Small intestine (tissue), 7 donors: Measurements from ENCODE around the gene ADAMTSL1. TPM values are rescaled to one million over a fixed set of nuclear protein-coding genes. Genes with fewer than 3 reads are reported as not detected.
"Not testable (repeated sequence)": the region's sequence is repeated elsewhere in the genome, so short reads cannot be mapped to it uniquely, and the experiment has no call there.

Source experiments
- DNase-seq, 2 donors: peaks; one replicate each; pipeline versions ENCODE4 v3.0.0 to v3.0.0-alpha.2; 2013
- FAIRE-seq: peaks from 2 replicates; lab custom pipeline; 2012; peaks lifted over from hg19 to GRCh38; lab: Jason Lieb, UNC
- H3K27ac ChIP-seq, 3 donors: one replicate each; pipeline ENCODE4 v1.5.1; 2013; ENCODE audit warnings: low read length in 2 of 3, mild to moderate bottlenecking in 2 of 3, control low read depth in 1 of 3, inconsistent platforms in 1 of 3, low read depth in 1 of 3, moderate library complexity in 1 of 3
- H3K27me3 ChIP-seq, 3 donors: one replicate each; pipeline ENCODE4 v1.6.1; 2013; ENCODE audit warnings: low read length in 3 of 3, inconsistent platforms in 1 of 3; ENCODE audit not compliant: control insufficient read depth in 3 of 3, insufficient read depth in 3 of 3
- H3K36me3 ChIP-seq, 3 donors: one replicate each; pipeline ENCODE4 v1.6.1; 2013; ENCODE audit warnings: low read length in 3 of 3, inconsistent platforms in 1 of 3, low read depth in 1 of 3, mild to moderate bottlenecking in 1 of 3, moderate library complexity in 1 of 3; ENCODE audit not compliant: control insufficient read depth in 3 of 3, insufficient read depth in 2 of 3
- H3K4me1 ChIP-seq, 3 donors: one replicate each; pipeline ENCODE4 v1.6.1; 2013; ENCODE audit warnings: low read length in 2 of 3, inconsistent platforms in 1 of 3, low read depth in 1 of 3, mild to moderate bottlenecking in 1 of 3, moderate library complexity in 1 of 3; ENCODE audit not compliant: control insufficient read depth in 3 of 3, insufficient read depth in 2 of 3
- H3K4me3 ChIP-seq, 3 donors: one replicate each; pipeline ENCODE4 v1.5.1; 2013; ENCODE audit warnings: low read length in 3 of 3, control low read depth in 1 of 3, inconsistent platforms in 1 of 3, low read depth in 1 of 3, mild to moderate bottlenecking in 1 of 3, moderate library complexity in 1 of 3
- H3K9me3 ChIP-seq, 2 donors: one replicate each; pipeline ENCODE4 v1.6.1; 2013; ENCODE audit warnings: low read depth in 1 of 2, low read length in 1 of 2; ENCODE audit not compliant: control insufficient read depth in 2 of 2, insufficient read depth in 1 of 2
- whole genome bisulfite sequencing, 3 donors: extraction: QIAGEN DNeasy Blood & Tissue Kit; methylation state at CpG; one replicate each; pipeline ENCODE4 v1.1.7; 2013; 5-methylcytosine and 5-hydroxymethylcytosine counted together
- polyA plus RNA-seq, 4 donors: library from polyadenylated mRNA; stranded (reverse) in 3 of 4; unstranded in 1 of 4; fragments of 200-250 nt in 3 of 4; fragments of 120-200 nt in 1 of 4; gene quantifications; one replicate each; pipeline versions ENCODE4 v1.2.1 to v1.2.3, GENCODE V29; 2013
- donor health status: healthy with polysubstance abuse.
- donor health status: control.
- donor health status: control.
- donor health status: Bipolar disorder and iron deficiency.
- donor health status: healthy.

The ADAMTSL1 gene
- polyA plus RNA-seq, 4 donors = 0.97 to 1.6 TPM; not detected in 2

DNA sequence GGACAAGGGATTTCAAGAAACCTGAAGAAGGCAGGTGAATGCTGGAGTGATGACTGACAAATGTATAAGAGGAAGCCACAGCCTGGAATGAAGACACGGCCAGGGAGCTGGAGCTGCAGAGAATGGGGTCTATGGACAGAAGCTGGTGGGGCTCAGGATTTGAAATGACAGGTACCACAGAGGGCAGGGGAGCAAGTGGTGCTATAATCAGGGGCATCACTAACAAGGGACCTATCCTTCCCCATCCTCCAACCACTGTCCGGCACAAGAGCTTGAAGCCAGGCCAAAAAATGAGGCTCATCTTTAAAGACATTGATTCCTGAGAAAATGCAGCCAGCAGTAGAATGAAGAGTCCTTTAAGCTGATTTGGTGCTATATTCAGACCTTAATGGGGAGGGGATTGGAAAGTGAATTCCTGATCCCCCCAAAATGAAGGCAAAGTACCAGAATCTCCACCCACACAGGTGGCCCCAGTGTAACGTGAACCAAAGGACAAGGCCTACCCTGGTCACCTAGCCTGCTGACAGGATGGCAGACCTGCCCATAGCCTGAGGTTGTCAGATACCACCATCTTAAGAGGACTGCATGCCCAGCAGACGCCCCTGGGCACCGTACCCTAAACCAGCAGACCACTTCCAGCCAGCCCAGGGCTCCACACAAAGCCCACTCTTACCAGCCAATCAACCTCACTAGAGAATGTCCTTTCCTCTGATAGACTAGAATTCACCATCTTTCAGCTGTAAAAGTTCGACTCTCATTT is 449.9 kb downstream of the ADAMTSL1 start:
- 85 to 90% (median 89%) methylated on average over 6 of the region's 6 CpGs for WGBS, 3 donors
- Histone ChIP-seq H3K4me1 (no peaks in the 10 kb centered on the region), H3K36me3 (no peaks in the 10 kb centered on the region), H3K27me3 (no peaks in the 10 kb centered on the region), H3K27ac (no peak overlapping the region), H3K9me3 (no peaks in the 10 kb centered on the region), H3K4me3 (no peak overlapping the region)
- no peak for DNase-seq
- FAIRE-seq = no peak

DNA sequence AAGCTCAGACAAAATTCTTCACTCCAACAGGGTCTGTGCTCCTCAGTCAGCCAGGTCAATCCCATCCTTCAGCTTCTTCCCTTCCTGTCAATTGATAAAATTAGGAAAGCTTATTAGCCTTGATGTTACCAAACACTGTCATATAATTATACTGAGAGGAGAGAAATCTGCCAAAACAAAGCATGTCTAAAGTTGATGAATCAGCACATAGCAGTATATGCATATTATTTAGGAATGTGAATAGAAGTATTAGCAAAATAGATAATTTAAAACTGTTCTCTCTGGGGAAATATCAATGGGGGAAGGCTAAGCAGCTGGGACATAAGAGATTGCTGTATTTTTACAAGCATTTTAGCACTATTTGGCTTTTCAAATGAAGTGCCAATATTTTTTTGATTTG is 451.9 kb downstream of the ADAMTSL1 start:
- Histone ChIP-seq H3K27me3 (no peaks in the 10 kb centered on the region), H3K27ac (no peak overlapping the region), H3K4me1 (no peaks in the 10 kb centered on the region), H3K4me3 (no peak overlapping the region), H3K36me3 (no peaks in the 10 kb centered on the region), H3K9me3 (no peaks in the 10 kb centered on the region)
- no peak for FAIRE-seq
- DNase-seq = no peak

DNA sequence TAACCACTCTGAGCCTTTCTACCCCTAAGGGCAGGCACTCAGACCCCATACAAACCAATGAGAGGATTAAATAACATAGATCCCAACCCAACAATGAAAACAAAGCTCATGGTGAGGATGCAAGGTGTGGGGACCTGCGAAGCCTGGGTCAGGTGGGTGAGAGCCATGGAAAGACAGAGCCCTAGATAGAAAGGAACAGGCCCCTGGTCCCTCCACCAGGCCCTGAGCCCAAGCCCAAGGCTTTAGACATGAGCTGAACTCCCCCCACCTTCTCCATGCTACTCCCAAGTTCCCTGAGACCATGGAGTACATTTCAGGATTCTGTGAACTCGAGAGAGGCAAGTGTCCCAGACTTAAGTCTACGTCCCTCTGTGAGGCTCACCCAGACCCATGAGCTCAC is 452.6 kb downstream of the ADAMTSL1 start:
- WGBS, 3 donors = 78 to 87% (median 87%) methylated on average over 3 of the region's 3 CpGs
- Histone ChIP-seq H3K36me3 (no peaks in the 10 kb centered on the region), H3K4me3 (no peak overlapping the region), H3K27ac (no peak overlapping the region), H3K9me3 (no peaks in the 10 kb centered on the region), H3K27me3 (no peaks in the 10 kb centered on the region), H3K4me1 (no peaks in the 10 kb centered on the region)
- DNase-seq (no peak), FAIRE-seq (no peak)

- H3K9me3 ChIP-seq = no peaks in the 10 kb centered on the region
- WGBS, 3 donors = 79 to 85% (median 83%) methylated on average over 7 of the region's 7 CpGs
- FAIRE-seq = no peak
Observed at GRCh38 chr9:18928711-18929110, 454.8 kb downstream of the ADAMTSL1 start.

DNA sequence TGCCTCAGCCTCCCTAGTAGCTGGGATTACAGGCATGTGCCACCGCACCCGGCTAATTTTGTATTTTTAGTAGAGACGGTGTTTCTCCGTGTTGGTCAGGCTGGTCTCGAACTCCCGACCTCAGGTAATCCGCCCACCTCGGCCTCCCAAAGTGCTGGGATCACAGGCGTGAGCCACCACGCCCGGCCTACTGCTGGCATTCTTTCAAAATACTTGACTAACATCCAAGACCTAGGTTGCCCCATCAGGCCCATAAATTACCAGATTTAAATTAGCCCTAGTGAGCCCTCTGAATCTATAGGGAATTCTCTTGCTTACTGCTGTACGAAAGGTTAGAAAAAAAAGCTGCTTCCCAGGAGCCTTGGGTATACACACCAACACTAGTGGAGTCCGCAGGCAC is 456.7 kb downstream of the ADAMTSL1 start:
- not testable (repeated sequence) for FAIRE-seq, DNase-seq, H3K27ac ChIP-seq, H3K9me3 ChIP-seq, H3K4me3 ChIP-seq, H3K36me3 ChIP-seq, H3K27me3 ChIP-seq, H3K4me1 ChIP-seq
- WGBS, 3 donors = 78 to 84% (median 79%) methylated on average over 13 of the region's 13 CpGs

More at GRCh38 chr9:18928711-18929110, 454.8 kb downstream of the ADAMTSL1 start:
- no peak overlapping the region for H3K4me3 ChIP-seq
- no peaks in the 10 kb centered on the region for H3K27me3 ChIP-seq
- no peak overlapping the region for H3K27ac ChIP-seq
- H3K36me3 ChIP-seq = no peaks in the 10 kb centered on the region
- H3K4me1 ChIP-seq = no peaks in the 10 kb centered on the region
- DNase-seq = no peak

- Histone ChIP-seq H3K4me1 (no peaks in the 10 kb centered on the region), H3K9me3 (no peaks in the 10 kb centered on the region), H3K27me3 (no peaks in the 10 kb centered on the region), H3K4me3 (no peak overlapping the region), H3K36me3 (no peaks in the 10 kb centered on the region), H3K27ac (no peak overlapping the region)
- no peak for DNase-seq
- FAIRE-seq = no peak
- 66 to 82% (median 72%) methylated on average over 2 of the region's 2 CpGs for WGBS, 3 donors
Observed at GRCh38 chr9:18935541-18935940, 461.6 kb downstream of the ADAMTSL1 start.

GRCh38 chr9:18936094-18936871 is 462.3 kb downstream of the ADAMTSL1 start:
- Histone ChIP-seq H3K27ac (no peak overlapping the region), H3K9me3 (no peaks in the 10 kb centered on the region), H3K27me3 (no peaks in the 10 kb centered on the region), H3K36me3 (no peaks in the 10 kb centered on the region), H3K4me1 (no peaks in the 10 kb centered on the region), H3K4me3 (no peak overlapping the region)
- FAIRE-seq (no peak), DNase-seq (no peak)
- 57 to 63% (median 58%) methylated on average over 7 of the region's 7 CpGs for WGBS, 3 donors

- 62 to 75% (median 65%) methylated on average over 5 of the region's 5 CpGs for WGBS, 3 donors
- H3K4me3 ChIP-seq = no peak overlapping the region
- FAIRE-seq (no peak), DNase-seq (peak in 1 of 2 donors; percentile 1)
- H3K9me3 ChIP-seq = no peaks in the 10 kb centered on the region
- no peak overlapping the region for H3K27ac ChIP-seq
- no peaks in the 10 kb centered on the region for H3K4me1 ChIP-seq
- no peaks in the 10 kb centered on the region for H3K27me3 ChIP-seq
- H3K36me3 ChIP-seq = no peaks in the 10 kb centered on the region
Observed at GRCh38 chr9:18939943-18940342, 466.0 kb downstream of the ADAMTSL1 start.
